SK-N-SH treated with all-trans-retinoic acid at 6 μM for 48 hours (cell line): ENCODE results near the gene DENND1A.

Experiments
- ATAC-seq: fragments of 200-7000 bp; cut with Tn5 transposase; 3 replicates; pipeline ENCODE4 v1.9.1; 2020; ENCODE audit warnings: mild to moderate bottlenecking, moderate library complexity
- ARNTL ChIP-seq: fragments of 450-650 bp; formaldehyde crosslinking; IDR thresholded peaks from 2 replicates; pipeline ENCODE4 v1.5.0; 2020; ENCODE audit warnings: low read depth, mild to moderate bottlenecking, moderate library complexity, borderline replicate concordance
- CSDC2 ChIP-seq: fragments of 250-450 bp; sonication (Bioruptor Pico); IDR thresholded peaks from 2 replicates; pipeline ENCODE4 v1.5.0; 2020; ENCODE audit warnings: mild to moderate bottlenecking, moderate library complexity
- ESRRG ChIP-seq: fragments of 250-450 bp; sonication (Bioruptor Pico); IDR thresholded peaks from 2 replicates; pipeline ENCODE4 v1.6.1; 2021; ENCODE audit warnings: mild to moderate bottlenecking
- GLIS3 ChIP-seq: fragments of 250-450 bp; sonication (Bioruptor Pico); IDR thresholded peaks from 2 replicates; pipeline ENCODE4 v1.5.0; 2020; ENCODE audit warnings: mild to moderate bottlenecking, moderate library complexity
- ISL1 ChIP-seq: fragments of 250-450 bp; sonication (Bioruptor Pico); IDR thresholded peaks from 2 replicates; pipeline ENCODE4 v2.1.2; 2022; ENCODE audit warnings: mild to moderate bottlenecking, moderate library complexity
- OSR1 ChIP-seq: fragments of 250-450 bp; sonication (Bioruptor Pico); IDR thresholded peaks from 2 replicates; pipeline ENCODE4 v1.8.0; 2022; ENCODE audit warnings: moderate library complexity, mild to moderate bottlenecking, inconsistent platforms
- RARB ChIP-seq: fragments of 250-450 bp; sonication (Bioruptor Pico); IDR thresholded peaks from 2 replicates; pipeline ENCODE4 v1.8.0; 2021; ENCODE audit warnings: mild to moderate bottlenecking, moderate library complexity
- SNAI2 ChIP-seq: fragments of 250-450 bp; sonication (Bioruptor Pico); IDR thresholded peaks from 2 replicates; pipeline ENCODE4 v1.5.0; 2020; ENCODE audit warnings: mild to moderate bottlenecking, moderate library complexity
- ZC3H10 ChIP-seq: fragments of 250-450 bp; sonication (Bioruptor Pico); IDR thresholded peaks from 2 replicates; pipeline ENCODE4 v1.5.1; 2021; ENCODE audit warnings: mild to moderate bottlenecking, moderate library complexity
- ZFP3 ChIP-seq: fragments of 250-450 bp; sonication (Bioruptor Pico); IDR thresholded peaks from 2 replicates; pipeline ENCODE4 v1.5.0; 2020; ENCODE audit warnings: mild to moderate bottlenecking, moderate library complexity
- ZFP30 ChIP-seq: fragments of 450-650 bp; formaldehyde crosslinking; IDR thresholded peaks from 2 replicates; pipeline ENCODE4 v1.5.0; 2022; ENCODE audit warnings: mild to moderate bottlenecking, moderate library complexity
- ZNF565 ChIP-seq: fragments of 450-650 bp; formaldehyde crosslinking; conservative IDR thresholded peaks from 2 replicates; pipeline ENCODE4 v1.5.0; 2020; ENCODE audit warnings: low read depth, mild to moderate bottlenecking, moderate library complexity
- ZNF70 ChIP-seq: fragments of 450-650 bp; formaldehyde crosslinking; IDR thresholded peaks from 2 replicates; pipeline ENCODE4 v1.5.0; 2020; ENCODE audit warnings: mild to moderate bottlenecking, moderate library complexity
- ZNF8 ChIP-seq: fragments of 450-650 bp; formaldehyde crosslinking; IDR thresholded peaks from 2 replicates; pipeline ENCODE4 v1.5.0; 2020; ENCODE audit warnings: mild to moderate bottlenecking, moderate library complexity
- TF ChIP-seq, protein P1 (sequence below): fragments of 250-450 bp; sonication (Bioruptor Pico); IDR thresholded peaks from 2 replicates; pipeline ENCODE4 v1.8.0; 2021; ENCODE audit warnings: low read depth, mild to moderate bottlenecking, moderate library complexity, borderline replicate concordance
- TF ChIP-seq, protein P2 (sequence below): fragments of 250-450 bp; sonication (Bioruptor Pico); IDR thresholded peaks from 2 replicates; pipeline ENCODE4 v1.5.1; 2020; ENCODE audit warnings: low read depth, mild to moderate bottlenecking, moderate library complexity
- TF ChIP-seq, protein P3 (sequence below): fragments of 250-450 bp; sonication (Bioruptor Pico); IDR thresholded peaks from 2 replicates; pipeline ENCODE4 v1.5.1; 2021; ENCODE audit warnings: mild to moderate bottlenecking, moderate library complexity
- TF ChIP-seq, protein P4 (sequence below): fragments of 250-450 bp; sonication (Bioruptor Pico); IDR thresholded peaks from 2 replicates; pipeline ENCODE4 v1.8.0; 2020; ENCODE audit warnings: mild to moderate bottlenecking, moderate library complexity, borderline replicate concordance

Gene DENND1A

DNA sequence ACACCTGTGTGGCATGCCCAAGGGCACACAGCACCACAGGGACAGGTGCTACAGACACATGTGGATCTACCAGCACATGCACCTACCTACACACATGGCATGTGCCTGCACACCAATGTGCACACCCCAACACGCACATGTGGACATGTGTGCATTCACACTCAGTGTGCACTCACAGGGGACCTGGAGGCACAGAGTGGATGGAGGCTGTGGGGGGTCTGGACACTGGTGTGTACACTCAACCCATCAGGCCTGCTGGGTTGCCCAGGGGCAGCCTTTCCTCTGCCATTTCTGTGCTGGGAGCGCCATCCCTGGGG lies 572.2 kb downstream of the DENND1A start:
- no peak for ATAC-seq
- TF ChIP-seq ZNF70 (CRISPR knock-in tag), result no peak

DNA sequence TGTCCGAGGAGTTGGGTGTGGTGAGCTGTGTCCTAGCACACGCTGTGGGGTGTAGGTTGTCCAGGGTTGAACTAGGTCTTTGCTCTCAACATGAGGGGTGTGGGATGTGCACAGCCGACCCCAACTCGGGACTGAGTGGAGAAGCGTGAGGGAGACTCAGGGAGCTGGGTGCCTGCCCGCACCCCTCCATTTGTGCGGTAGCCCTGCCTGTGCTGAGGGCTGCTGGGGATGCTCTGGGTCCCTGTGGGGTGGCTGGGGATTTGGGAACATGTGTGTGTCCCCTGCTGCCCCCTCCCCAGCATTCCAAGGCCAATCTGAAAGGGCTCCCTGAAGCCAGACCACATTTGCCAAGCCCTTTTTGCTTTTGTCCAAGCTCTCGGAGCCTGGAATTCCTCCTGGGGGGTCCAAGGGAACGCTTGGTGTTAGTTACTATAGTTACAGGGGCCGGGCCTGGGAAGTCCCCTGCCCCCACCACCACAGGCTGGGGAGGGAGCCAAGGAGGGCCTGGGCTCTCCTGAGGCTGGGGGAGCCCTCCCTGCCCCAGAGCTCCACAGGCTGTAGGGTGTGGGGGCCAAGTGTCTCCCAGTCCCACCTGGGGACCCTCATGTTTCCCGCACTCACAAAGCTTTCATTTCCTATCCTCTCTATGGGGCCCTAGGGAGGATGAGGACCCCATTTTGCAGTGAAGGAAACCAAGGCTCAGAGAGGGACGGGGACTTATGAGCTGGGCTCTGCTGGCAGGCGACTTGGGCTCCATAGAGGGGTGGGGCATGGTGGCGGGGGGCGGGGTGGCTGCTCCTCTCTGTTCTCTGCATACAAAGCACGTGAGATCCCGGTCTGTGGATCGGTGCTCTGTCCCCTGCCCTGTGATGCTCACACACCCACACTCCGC lies 572.8 kb downstream of the DENND1A start:
- ATAC-seq, result no peak

DNA sequence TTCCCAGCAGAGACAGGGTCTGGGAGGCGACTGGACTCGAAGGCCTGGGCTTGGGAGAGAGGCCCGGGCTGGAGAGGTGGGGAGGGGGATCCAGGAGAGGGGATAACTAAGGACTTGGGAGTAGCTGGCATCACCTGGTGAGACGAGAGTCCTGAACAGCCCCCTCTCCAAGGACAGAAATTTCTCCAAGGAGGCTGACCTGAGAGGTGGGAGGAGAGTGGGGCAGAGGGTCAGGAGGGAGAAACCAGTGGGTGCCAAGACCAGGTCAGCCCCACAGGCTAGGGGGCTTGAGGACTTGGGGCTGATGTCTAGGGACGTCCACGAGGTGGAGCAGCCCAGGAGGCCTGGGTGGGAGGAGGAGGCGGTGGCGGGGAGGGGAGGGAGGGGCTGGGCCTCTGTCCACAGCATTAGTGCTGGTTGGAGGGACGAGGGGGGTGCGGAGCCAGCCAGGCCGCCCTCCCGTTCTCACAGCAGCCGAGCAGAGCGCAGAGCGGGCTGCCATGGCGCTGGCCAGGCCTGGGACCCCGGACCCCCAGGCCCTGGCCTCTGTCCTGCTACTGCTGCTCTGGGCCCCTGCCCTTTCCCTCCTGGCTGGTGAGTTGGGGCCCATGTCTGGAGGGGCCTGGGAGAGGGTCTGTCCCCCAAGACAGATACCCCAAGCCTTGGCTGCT lies 574.0 kb downstream of the DENND1A start, which contains the start of gene CRB2:
CRB2 (plus strand) TSS at position 437 of the 671 bp plus-strand sequence; CDS start at position 501, 64 bp downstream.
- TF ChIP-seq ESRRG (CRISPR knock-in tag) (no peak), ZNF565 (CRISPR knock-in tag) (no peak), CSDC2 (CRISPR knock-in tag) (no peak), ZC3H10 (CRISPR knock-in tag) (no peak), ZNF8 (no peak), ISL1 (CRISPR knock-in tag) (no peak)
- TF ChIP-seq, protein P1, sequence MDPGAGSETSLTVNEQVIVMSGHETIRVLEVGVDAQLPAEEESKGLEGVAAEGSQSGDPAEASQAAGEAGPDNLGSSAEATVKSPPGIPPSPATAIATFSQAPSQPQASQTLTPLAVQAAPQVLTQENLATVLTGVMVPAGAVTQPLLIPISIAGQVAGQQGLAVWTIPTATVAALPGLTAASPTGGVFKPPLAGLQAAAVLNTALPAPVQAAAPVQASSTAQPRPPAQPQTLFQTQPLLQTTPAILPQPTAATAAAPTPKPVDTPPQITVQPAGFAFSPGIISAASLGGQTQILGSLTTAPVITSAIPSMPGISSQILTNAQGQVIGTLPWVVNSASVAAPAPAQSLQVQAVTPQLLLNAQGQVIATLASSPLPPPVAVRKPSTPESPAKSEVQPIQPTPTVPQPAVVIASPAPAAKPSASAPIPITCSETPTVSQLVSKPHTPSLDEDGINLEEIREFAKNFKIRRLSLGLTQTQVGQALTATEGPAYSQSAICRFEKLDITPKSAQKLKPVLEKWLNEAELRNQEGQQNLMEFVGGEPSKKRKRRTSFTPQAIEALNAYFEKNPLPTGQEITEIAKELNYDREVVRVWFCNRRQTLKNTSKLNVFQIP, result no peak

More for the DNA sequence above, 572.8 kb downstream of the DENND1A start:
- TF ChIP-seq, protein P2, sequence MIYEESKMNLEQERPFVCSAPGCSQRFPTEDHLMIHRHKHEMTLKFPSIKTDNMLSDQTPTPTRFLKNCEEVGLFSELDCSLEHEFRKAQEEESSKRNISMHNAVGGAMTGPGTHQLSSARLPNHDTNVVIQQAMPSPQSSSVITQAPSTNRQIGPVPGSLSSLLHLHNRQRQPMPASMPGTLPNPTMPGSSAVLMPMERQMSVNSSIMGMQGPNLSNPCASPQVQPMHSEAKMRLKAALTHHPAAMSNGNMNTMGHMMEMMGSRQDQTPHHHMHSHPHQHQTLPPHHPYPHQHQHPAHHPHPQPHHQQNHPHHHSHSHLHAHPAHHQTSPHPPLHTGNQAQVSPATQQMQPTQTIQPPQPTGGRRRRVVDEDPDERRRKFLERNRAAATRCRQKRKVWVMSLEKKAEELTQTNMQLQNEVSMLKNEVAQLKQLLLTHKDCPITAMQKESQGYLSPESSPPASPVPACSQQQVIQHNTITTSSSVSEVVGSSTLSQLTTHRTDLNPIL (CRISPR knock-in tag), result no peak
- TF ChIP-seq SNAI2 (CRISPR knock-in tag) (no peak), ZFP30 (CRISPR knock-in tag) (no peak), ARNTL (no peak), ZFP3 (CRISPR knock-in tag) (no peak), ESRRG (CRISPR knock-in tag) (no peak), ZNF70 (CRISPR knock-in tag) (no peak), OSR1 (CRISPR knock-in tag) (no peak)
- TF ChIP-seq, protein P1, result no peak

DNA sequence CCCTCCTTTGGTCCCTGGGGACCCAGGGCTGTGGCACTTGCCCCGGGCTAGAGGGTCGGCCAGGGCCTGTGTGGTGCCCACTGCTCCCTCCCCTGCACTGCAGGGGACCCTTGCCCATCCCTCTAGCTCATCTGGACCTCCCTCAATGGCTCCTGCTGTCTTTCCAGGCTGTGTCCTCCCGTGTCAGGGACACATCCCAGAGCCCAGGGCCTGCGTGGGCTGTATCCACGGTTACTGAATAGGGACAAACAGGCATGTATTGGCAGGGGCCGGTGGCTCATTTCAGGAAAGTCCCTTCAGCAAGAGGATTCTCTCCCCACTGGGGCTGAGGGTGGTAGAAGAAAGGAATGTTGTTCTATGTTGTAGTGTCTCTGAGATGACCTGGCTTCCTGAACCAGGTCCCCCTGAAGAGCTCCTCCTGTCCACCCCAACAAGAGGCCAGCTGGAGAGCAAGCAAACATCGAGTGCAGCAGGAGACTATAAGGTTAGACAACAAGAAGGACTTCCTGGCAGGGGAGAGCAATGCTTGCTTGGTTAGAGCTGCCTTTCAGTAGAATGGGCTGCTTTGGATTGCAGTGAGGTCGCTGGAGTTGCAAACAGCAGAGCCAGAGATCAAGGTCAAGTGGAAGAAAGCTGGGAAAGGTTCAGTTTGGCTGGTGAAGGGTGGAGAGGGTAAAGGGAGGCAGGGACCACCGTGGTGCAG lies 575.0 kb downstream of the DENND1A start:
- ATAC-seq, result no peak
- TF ChIP-seq ZC3H10 (CRISPR knock-in tag), result no peak
- no peak for TF ChIP-seq GLIS3 (CRISPR knock-in tag)
- TF ChIP-seq, protein P3, sequence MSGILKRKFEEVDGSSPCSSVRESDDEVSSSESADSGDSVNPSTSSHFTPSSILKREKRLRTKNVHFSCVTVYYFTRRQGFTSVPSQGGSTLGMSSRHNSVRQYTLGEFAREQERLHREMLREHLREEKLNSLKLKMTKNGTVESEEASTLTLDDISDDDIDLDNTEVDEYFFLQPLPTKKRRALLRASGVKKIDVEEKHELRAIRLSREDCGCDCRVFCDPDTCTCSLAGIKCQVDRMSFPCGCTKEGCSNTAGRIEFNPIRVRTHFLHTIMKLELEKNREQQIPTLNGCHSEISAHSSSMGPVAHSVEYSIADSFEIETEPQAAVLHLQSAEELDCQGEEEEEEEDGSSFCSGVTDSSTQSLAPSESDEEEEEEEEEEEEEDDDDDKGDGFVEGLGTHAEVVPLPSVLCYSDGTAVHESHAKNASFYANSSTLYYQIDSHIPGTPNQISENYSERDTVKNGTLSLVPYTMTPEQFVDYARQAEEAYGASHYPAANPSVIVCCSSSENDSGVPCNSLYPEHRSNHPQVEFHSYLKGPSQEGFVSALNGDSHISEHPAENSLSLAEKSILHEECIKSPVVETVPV (CRISPR knock-in tag), result no peak
- no peak for TF ChIP-seq ZNF8
- TF ChIP-seq, protein P2 (CRISPR knock-in tag), result no peak
- no peak for TF ChIP-seq RARB (CRISPR knock-in tag)
- TF ChIP-seq, protein P1, result no peak
- TF ChIP-seq, protein P4, sequence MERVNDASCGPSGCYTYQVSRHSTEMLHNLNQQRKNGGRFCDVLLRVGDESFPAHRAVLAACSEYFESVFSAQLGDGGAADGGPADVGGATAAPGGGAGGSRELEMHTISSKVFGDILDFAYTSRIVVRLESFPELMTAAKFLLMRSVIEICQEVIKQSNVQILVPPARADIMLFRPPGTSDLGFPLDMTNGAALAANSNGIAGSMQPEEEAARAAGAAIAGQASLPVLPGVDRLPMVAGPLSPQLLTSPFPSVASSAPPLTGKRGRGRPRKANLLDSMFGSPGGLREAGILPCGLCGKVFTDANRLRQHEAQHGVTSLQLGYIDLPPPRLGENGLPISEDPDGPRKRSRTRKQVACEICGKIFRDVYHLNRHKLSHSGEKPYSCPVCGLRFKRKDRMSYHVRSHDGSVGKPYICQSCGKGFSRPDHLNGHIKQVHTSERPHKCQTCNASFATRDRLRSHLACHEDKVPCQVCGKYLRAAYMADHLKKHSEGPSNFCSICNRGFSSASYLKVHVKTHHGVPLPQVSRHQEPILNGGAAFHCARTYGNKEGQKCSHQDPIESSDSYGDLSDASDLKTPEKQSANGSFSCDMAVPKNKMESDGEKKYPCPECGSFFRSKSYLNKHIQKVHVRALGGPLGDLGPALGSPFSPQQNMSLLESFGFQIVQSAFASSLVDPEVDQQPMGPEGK (CRISPR knock-in tag), result no peak
- no peak for TF ChIP-seq ZFP30 (CRISPR knock-in tag)
- no peak for TF ChIP-seq CSDC2 (CRISPR knock-in tag)
- no peak for TF ChIP-seq ZNF565 (CRISPR knock-in tag)
- TF ChIP-seq SNAI2 (CRISPR knock-in tag), result no peak

More for the DNA sequence above, 574.0 kb downstream of the DENND1A start, which contains the start of gene CRB2:
- no peak for ATAC-seq
